Glutamatergic neuron (in vitro differentiated cells): ENCODE results near the gene TMEM30A. TPM values are rescaled to one million over a fixed set of nuclear protein-coding genes. Genes with fewer than 3 reads are reported as not detected.

Source experiments
- DNase-seq: peaks from one replicate; pipeline ENCODE4 v3.0.0; 2022
- H3K27ac Mint-ChIP-seq: one replicate; pipeline ENCODE4 v1.8.0; 2020; ENCODE audit warnings: mild to moderate bottlenecking, mixed read lengths, inconsistent platforms; ENCODE audit not compliant: unreplicated experiment
- H3K27me3 Mint-ChIP-seq: one replicate; pipeline ENCODE4 v1.8.0; 2020; ENCODE audit warnings: mild to moderate bottlenecking, moderate library complexity, mixed read lengths, inconsistent platforms; ENCODE audit not compliant: unreplicated experiment
- H3K36me3 Mint-ChIP-seq: one replicate; pipeline ENCODE4 v1.8.0; 2020; ENCODE audit warnings: mild to moderate bottlenecking, mixed read lengths, inconsistent platforms; ENCODE audit not compliant: unreplicated experiment
- H3K4me1 Mint-ChIP-seq: one replicate; pipeline ENCODE4 v1.8.0; 2020; ENCODE audit warnings: mild to moderate bottlenecking, low read depth, mixed read lengths, inconsistent platforms; ENCODE audit not compliant: unreplicated experiment
- H3K4me3 Mint-ChIP-seq: one replicate; pipeline ENCODE4 v1.8.0; 2020; ENCODE audit warnings: mild to moderate bottlenecking, mixed read lengths, inconsistent platforms; ENCODE audit not compliant: unreplicated experiment
- H3K9me3 Mint-ChIP-seq: one replicate; pipeline ENCODE4 v1.8.0; 2020; ENCODE audit warnings: mild to moderate bottlenecking, moderate library complexity, mixed read lengths, inconsistent platforms; ENCODE audit not compliant: unreplicated experiment
- CTCF ChIP-seq: fragments of 200-600 bp; sonication (generic); IDR thresholded peaks from one replicate; pipeline ENCODE4 v1.5.0; 2021; ENCODE audit not compliant: partially characterized antibody, unreplicated experiment
- total RNA-seq: library from RNA; stranded (reverse); fragmentation: NEBNext Ultra II Directional; extraction: Animal tissue kit (Norgen Biotek cat#: 25700); gene quantifications from one replicate; pipeline ENCODE4 v1.2.1, GENCODE V29; 2021; ENCODE audit not compliant: unreplicated experiment

TMEM30A gene
- total RNA-seq, 1 donor from 2014 or later, result 88.3 TPM

GRCh38 chr6:75280131-75280855 lies 4.3 kb downstream of the TMEM30A start:
- TF ChIP-seq CTCF, result no peak
- H3K27me3 Mint-ChIP-seq, result no peaks in the 10 kb centered on the region
- peak overlapping the region; percentile 64 for H3K4me3 Mint-ChIP-seq
- H3K36me3 Mint-ChIP-seq, result no peaks in the 10 kb centered on the region
- H3K4me1 Mint-ChIP-seq, result peaks cover 34% of the 10 kb centered on the region
- no peak for DNase-seq
- peak overlapping the region; percentile 64 for H3K27ac Mint-ChIP-seq
- peaks cover 1% of the 10 kb centered on the region for H3K9me3 Mint-ChIP-seq

GRCh38 chr6:75279418-75279817 lies 5.2 kb downstream of the TMEM30A start:
- H3K36me3 Mint-ChIP-seq, result peaks cover 3% of the 10 kb centered on the region
- H3K4me3 Mint-ChIP-seq, result no peak overlapping the region
- peaks cover 36% of the 10 kb centered on the region for H3K4me1 Mint-ChIP-seq
- no peak for DNase-seq
- H3K9me3 Mint-ChIP-seq, result peaks cover 3% of the 10 kb centered on the region
- TF ChIP-seq CTCF, result no peak
- no peaks in the 10 kb centered on the region for H3K27me3 Mint-ChIP-seq
- no peak overlapping the region for H3K27ac Mint-ChIP-seq

- Mint-ChIP-seq H3K4me3 (peak overlapping the region; percentile 7), H3K27me3 (no peaks in the 10 kb centered on the region), H3K9me3 (peaks cover 3% of the 10 kb centered on the region), H3K4me1 (peaks cover 36% of the 10 kb centered on the region), H3K27ac (no peak overlapping the region), H3K36me3 (peaks cover 3% of the 10 kb centered on the region)
- DNase-seq, result no peak
- TF ChIP-seq CTCF, result no peak
Observed at GRCh38 chr6:75278474-75279077, 6.0 kb downstream of the TMEM30A start.

GRCh38 chr6:75275067-75275466 lies 9.5 kb downstream of the TMEM30A start:
- TF ChIP-seq CTCF, result no peak
- Mint-ChIP-seq H3K4me1 (peaks cover 26% of the 10 kb centered on the region), H3K9me3 (peaks cover 3% of the 10 kb centered on the region), H3K4me3 (no peak overlapping the region), H3K27me3 (no peaks in the 10 kb centered on the region), H3K27ac (no peak overlapping the region), H3K36me3 (peaks cover 3% of the 10 kb centered on the region)
- no peak for DNase-seq

DNA sequence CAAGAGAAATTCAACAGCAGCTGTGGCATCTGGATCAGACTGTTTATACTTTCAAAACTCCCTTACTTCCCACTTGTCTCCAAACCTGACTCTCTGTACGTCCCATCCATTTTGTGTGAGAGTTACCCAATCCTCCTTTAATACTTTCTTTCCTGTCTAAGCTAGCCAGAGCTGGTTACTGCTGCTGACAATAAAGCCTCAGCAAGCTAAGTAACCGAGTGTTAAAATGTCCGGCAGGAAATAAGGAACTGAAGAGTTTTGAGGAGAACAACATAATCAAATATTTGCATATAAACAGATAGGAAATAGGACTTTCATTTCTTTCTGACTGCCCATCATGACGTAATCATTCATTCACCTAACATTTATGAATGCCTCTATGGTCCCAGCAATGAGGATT lies 11.6 kb downstream of the TMEM30A start:
- DNase-seq, result no peak
- H3K27ac Mint-ChIP-seq, result peak overlapping the region; percentile 31
- peaks cover 3% of the 10 kb centered on the region for H3K36me3 Mint-ChIP-seq
- H3K4me1 Mint-ChIP-seq, result peaks cover 19% of the 10 kb centered on the region
- TF ChIP-seq CTCF, result no peak
- no peak overlapping the region for H3K4me3 Mint-ChIP-seq
- peaks cover 3% of the 10 kb centered on the region for H3K9me3 Mint-ChIP-seq
- H3K27me3 Mint-ChIP-seq, result no peaks in the 10 kb centered on the region
